ENCODE data around the gene CACNB4.
A peak's percentile ranks its signal among the peaks of the same experiment; 100 is the strongest.

The CACNB4 gene

GRCh38 chr2:151904021-151904420 is 194.8 kb downstream of the CACNB4 start:
- no peak overlapping the region for H3K4me3 ChIP-seq (ENCODE audit: low read depth, low read length)
- in situ Hi-C loops (cut with HindIII; ENCODE audit: low sequenced_read_pairs), result no loop called here
- no peak for TF ChIP-seq CTCF (IDR thresholded peaks at IDR 0.05; ENCODE audit: low read depth, low read length, missing control alignments)
- no peak for DNase-seq (ENCODE audit: low read depth)

GRCh38 chr2:151902829-151903228 is 196.0 kb downstream of the CACNB4 start:
- in situ Hi-C loops (cut with HindIII; ENCODE audit: low sequenced_read_pairs), result no loop called here
- H3K4me3 ChIP-seq (ENCODE audit: low read depth, low read length), result no peak overlapping the region
- no peak for TF ChIP-seq CTCF (IDR thresholded peaks at IDR 0.05; ENCODE audit: low read depth, low read length, missing control alignments)
- no peak for DNase-seq (ENCODE audit: low read depth)

GRCh38 chr2:151900331-151900730 is 198.5 kb downstream of the CACNB4 start:
- no peak overlapping the region for H3K4me3 ChIP-seq (ENCODE audit: low read depth, low read length)
- in situ Hi-C loops (cut with HindIII; ENCODE audit: low sequenced_read_pairs), result no loop called here
- DNase-seq (ENCODE audit: low read depth), result no peak
- no peak for TF ChIP-seq CTCF (IDR thresholded peaks at IDR 0.05; ENCODE audit: low read depth, low read length, missing control alignments)

GRCh38 chr2:151899156-151899555 is 199.7 kb downstream of the CACNB4 start:
- H3K4me3 ChIP-seq (ENCODE audit: low read depth, low read length), result no peak overlapping the region
- TF ChIP-seq CTCF (IDR thresholded peaks at IDR 0.05; ENCODE audit: low read depth, low read length, missing control alignments), result no peak
- DNase-seq (ENCODE audit: low read depth), result no peak
- in situ Hi-C loops (cut with HindIII; ENCODE audit: low sequenced_read_pairs), result no loop called here

- no peak for TF ChIP-seq CTCF (IDR thresholded peaks at IDR 0.05; ENCODE audit: low read depth, low read length, missing control alignments)
- DNase-seq (ENCODE audit: low read depth), result no peak
- in situ Hi-C loops (cut with HindIII; ENCODE audit: low sequenced_read_pairs), result no loop called here
- peak overlapping the region; percentile 6 for H3K4me3 ChIP-seq (ENCODE audit: low read depth, low read length)
These were observed 207.2 kb downstream of the CACNB4 start for GRCh38 chr2:151891566-151892194.

GRCh38 chr2:151887164-151887563 is 211.7 kb downstream of the CACNB4 start:
- H3K4me3 ChIP-seq (ENCODE audit: low read depth, low read length), result no peak overlapping the region
- in situ Hi-C loops (cut with HindIII; ENCODE audit: low sequenced_read_pairs), result no loop called here
- no peak for TF ChIP-seq CTCF (IDR thresholded peaks at IDR 0.05; ENCODE audit: low read depth, low read length, missing control alignments)
- DNase-seq (ENCODE audit: low read depth), result no peak
